ENCODE measurements around the gene ZCCHC7.
A peak's percentile ranks its signal among the peaks of the same experiment; 100 is the strongest.
"Not testable (repeated sequence)": the region's sequence is repeated elsewhere in the genome, so short reads cannot be mapped to it uniquely, and the experiment has no call there.

The ZCCHC7 gene

GRCh38 chr9:37184905-37185867, 64.8 kb downstream of the ZCCHC7 start:
- no peak for TF ChIP-seq EZH2phosphoT487 (IDR thresholded peaks at IDR 0.05; ENCODE audit: borderline replicate concordance, low read length)
- no peak for TF ChIP-seq CTCF (IDR thresholded peaks at IDR 0.05; ENCODE audit: low read depth, low read length, poor library complexity, severe bottlenecking)
- Histone ChIP-seq H3K9me3 (ENCODE audit: control insufficient read depth, insufficient read depth, low read length) (peaks cover 7% of the 10 kb centered on the region; the same call in 1 of the 2 replicates), H3K4me1 (ENCODE audit: control insufficient read depth, low read length) (peaks cover 56% of the 10 kb centered on the region), H3F3A (ENCODE audit: control insufficient read depth, insufficient read depth) (peaks cover 36% of the 10 kb centered on the region), H3K79me2 (ENCODE audit: control insufficient read depth, low read length) (peaks cover 69% of the 10 kb centered on the region), H3K4me3 (ENCODE audit: low read length) (no peak overlapping the region), H3K27ac (ENCODE audit: low read depth, low read length) (peak overlapping the region; percentile 94; the same call in 1 of the 2 replicates), H3K4me2 (ENCODE audit: low read length) (no peak overlapping the region), H4K20me1 (ENCODE audit: control insufficient read depth, insufficient read depth, low read depth, low read length) (no peaks in the 10 kb centered on the region), H3K27me3 (ENCODE audit: control insufficient read depth, low read length) (no peaks in the 10 kb centered on the region), H3K9me2 (replicated peaks; ENCODE audit: control insufficient read depth, low read length) (no peaks in the 10 kb centered on the region), H3K36me3 (ENCODE audit: control insufficient read depth, low read length) (peaks cover 56% of the 10 kb centered on the region)

GRCh38 chr9:37187292-37187691, 66.9 kb downstream of the ZCCHC7 start:
- peak overlapping the region; percentile 70 for H3K4me3 ChIP-seq (ENCODE audit: low read length)
- no peaks in the 10 kb centered on the region for H3K9me2 ChIP-seq (replicated peaks; ENCODE audit: control insufficient read depth, low read length)
- peaks cover 37% of the 10 kb centered on the region for H3F3A ChIP-seq (ENCODE audit: control insufficient read depth, insufficient read depth)
- TF ChIP-seq CTCF (IDR thresholded peaks at IDR 0.05; ENCODE audit: low read depth, low read length, poor library complexity, severe bottlenecking) (no peak), EZH2phosphoT487 (IDR thresholded peaks at IDR 0.05; ENCODE audit: borderline replicate concordance, low read length) (no peak)
- H3K79me2 ChIP-seq (ENCODE audit: control insufficient read depth, low read length): peaks cover 76% of the 10 kb centered on the region
- peaks cover 64% of the 10 kb centered on the region for H3K36me3 ChIP-seq (ENCODE audit: control insufficient read depth, low read length)
- H3K4me1 ChIP-seq (ENCODE audit: control insufficient read depth, low read length): peaks cover 77% of the 10 kb centered on the region
- H3K27me3 ChIP-seq (ENCODE audit: control insufficient read depth, low read length): no peaks in the 10 kb centered on the region
- no peaks in the 10 kb centered on the region for H4K20me1 ChIP-seq (ENCODE audit: control insufficient read depth, insufficient read depth, low read depth, low read length)
- peaks cover 7% of the 10 kb centered on the region; the same call in 1 of the 2 replicates for H3K9me3 ChIP-seq (ENCODE audit: control insufficient read depth, insufficient read depth, low read length)
- peak overlapping the region; percentile 77 for H3K4me2 ChIP-seq (ENCODE audit: low read length)
- H3K27ac ChIP-seq (ENCODE audit: low read depth, low read length): peak overlapping the region; percentile 94

GRCh38 chr9:37187713-37188439, 67.5 kb downstream of the ZCCHC7 start:
- Histone ChIP-seq H4K20me1 (ENCODE audit: control insufficient read depth, insufficient read depth, low read depth, low read length) (no peaks in the 10 kb centered on the region), H3F3A (ENCODE audit: control insufficient read depth, insufficient read depth) (peaks cover 37% of the 10 kb centered on the region), H3K4me1 (ENCODE audit: control insufficient read depth, low read length) (peaks cover 83% of the 10 kb centered on the region), H3K27me3 (ENCODE audit: control insufficient read depth, low read length) (no peaks in the 10 kb centered on the region), H3K4me2 (ENCODE audit: low read length) (peak overlapping the region; percentile 77), H3K9me2 (replicated peaks; ENCODE audit: control insufficient read depth, low read length) (no peaks in the 10 kb centered on the region), H3K27ac (ENCODE audit: low read depth, low read length) (peak overlapping the region; percentile 94), H3K9me3 (ENCODE audit: control insufficient read depth, insufficient read depth, low read length) (peaks cover 7% of the 10 kb centered on the region; the same call in 1 of the 2 replicates), H3K36me3 (ENCODE audit: control insufficient read depth, low read length) (peaks cover 70% of the 10 kb centered on the region), H3K79me2 (ENCODE audit: control insufficient read depth, low read length) (peaks cover 77% of the 10 kb centered on the region), H3K4me3 (ENCODE audit: low read length) (peak overlapping the region; percentile 70)
- TF ChIP-seq CTCF (IDR thresholded peaks at IDR 0.05; ENCODE audit: low read depth, low read length, poor library complexity, severe bottlenecking) (no peak), EZH2phosphoT487 (IDR thresholded peaks at IDR 0.05; ENCODE audit: borderline replicate concordance, low read length) (no peak)

- H3K79me2 ChIP-seq (ENCODE audit: control insufficient read depth, low read length): peaks cover 78% of the 10 kb centered on the region
- H3K36me3 ChIP-seq (ENCODE audit: control insufficient read depth, low read length): peaks cover 58% of the 10 kb centered on the region
Measured at GRCh38 chr9:37190739-37191138, 70.4 kb downstream of the ZCCHC7 start.

More at GRCh38 chr9:37190739-37191138, 70.4 kb downstream of the ZCCHC7 start:
- Histone ChIP-seq H3F3A (ENCODE audit: control insufficient read depth, insufficient read depth) (peaks cover 56% of the 10 kb centered on the region), H3K4me2 (ENCODE audit: low read length) (peak overlapping the region; percentile 71), H3K27ac (ENCODE audit: low read depth, low read length) (peak overlapping the region; percentile 95), H3K4me1 (ENCODE audit: control insufficient read depth, low read length) (peaks cover 95% of the 10 kb centered on the region), H3K4me3 (ENCODE audit: low read length) (peak overlapping the region; percentile 55)
- not testable (repeated sequence) for H3K9me2 ChIP-seq (replicated peaks; ENCODE audit: control insufficient read depth, low read length); H4K20me1 ChIP-seq (ENCODE audit: control insufficient read depth, insufficient read depth, low read depth, low read length); H3K9me3 ChIP-seq (ENCODE audit: control insufficient read depth, insufficient read depth, low read length); H3K27me3 ChIP-seq (ENCODE audit: control insufficient read depth, low read length)
